Erythroblast (primary cell): ENCODE data around the gene B4GALNT1.

Experiments
- GATA1 ChIP-seq: IDR thresholded peaks from 2 replicates; pipeline ENCODE4 v1.6.1; 2011; ENCODE audit warnings: low read depth, mild to moderate bottlenecking, control low read depth, low read length, moderate library complexity
- POLR2A ChIP-seq: IDR thresholded peaks from 2 replicates; pipeline ENCODE4 v1.6.1; 2011; ENCODE audit warnings: mild to moderate bottlenecking, low read length

- TF ChIP-seq POLR2A (no peak), GATA1 (no peak)
Observed at GRCh38 chr12:57641699-57642442, 8.9 kb upstream of the B4GALNT1 start.
